ENCODE measurements around the gene CLEC16A.

- TF ChIP-seq POLR2AphosphoS5 (IDR thresholded peaks at IDR 0.05; ENCODE audit: low read depth) (no peak), CTCF (IDR thresholded peaks at IDR 0.05; ENCODE audit: insufficient read depth, low read length) (no peak), REST (IDR thresholded peaks at IDR 0.05; ENCODE audit: insufficient replicate concordance, low read depth) (no peak)
These were observed 130.8 kb downstream of the CLEC16A start for GRCh38 chr16:11075163-11075562.

Data from HL-60 (cell line).